Measurements from ENCODE around the gene CORO6.

CORO6 gene

DNA sequence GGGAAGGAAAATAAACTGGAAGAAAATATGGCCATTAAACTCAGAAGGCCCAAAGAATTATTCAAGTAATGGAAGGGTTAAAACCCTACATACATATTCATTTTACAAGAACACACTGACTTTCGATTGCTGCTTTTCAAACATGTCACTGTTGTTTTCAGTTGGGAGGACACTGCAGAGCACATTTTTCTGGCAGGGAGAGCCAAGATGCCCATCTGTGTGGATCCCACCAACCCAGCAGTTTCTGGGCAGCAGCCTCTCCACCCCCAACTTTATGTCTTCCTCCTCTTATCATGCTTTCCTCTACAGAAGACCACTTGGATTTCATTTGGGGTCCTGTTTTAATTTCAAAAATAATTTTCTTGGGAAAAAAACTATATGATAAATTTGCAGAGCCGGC is 7.1 kb upstream of the CORO6 start:
- DNase-seq: no peak

GRCh38 chr17:29628644-29629043 is 5.9 kb upstream of the CORO6 start:
- no peak for DNase-seq

GRCh38 chr17:29627951-29628350 is 5.2 kb upstream of the CORO6 start:
- no peak for DNase-seq

DNA sequence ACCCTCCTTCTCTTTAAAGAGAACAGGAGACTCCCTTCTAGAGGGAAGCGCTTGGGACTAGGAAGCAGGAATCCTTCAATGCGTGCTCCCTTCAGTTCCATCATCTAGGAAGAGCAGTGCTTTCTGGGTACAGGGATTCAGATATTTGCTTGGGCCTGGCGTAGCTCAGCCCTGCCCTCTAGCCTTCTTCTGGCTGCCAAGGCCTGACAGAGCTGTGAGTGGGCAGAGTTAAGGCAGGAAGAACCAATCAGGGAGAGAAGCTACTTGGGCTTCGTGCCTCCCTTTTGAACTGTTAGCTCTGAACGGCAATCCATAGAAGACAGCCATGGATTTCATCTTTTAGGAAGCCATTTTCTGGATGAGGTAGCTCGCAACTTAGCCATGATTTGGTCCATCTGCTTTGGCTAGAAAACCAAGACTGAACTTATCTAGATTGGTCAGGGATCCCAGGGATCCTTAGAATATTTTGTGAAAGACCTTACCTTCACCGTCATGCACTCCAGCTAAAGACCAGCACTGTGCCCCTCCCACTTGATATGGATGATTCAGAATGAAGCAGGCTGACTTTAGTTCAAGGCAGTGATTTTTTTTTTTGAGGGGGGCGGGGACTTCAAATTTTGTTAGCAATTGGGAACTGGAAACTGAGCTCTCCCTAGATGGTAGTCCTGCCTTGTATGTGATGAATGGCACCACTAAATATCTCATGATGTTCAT is 2.5 kb upstream of the CORO6 start:
- no peak for DNase-seq

- no peak for DNase-seq
These were observed 1.9 kb upstream of the CORO6 start for GRCh38 chr17:29624586-29624985.

DNA sequence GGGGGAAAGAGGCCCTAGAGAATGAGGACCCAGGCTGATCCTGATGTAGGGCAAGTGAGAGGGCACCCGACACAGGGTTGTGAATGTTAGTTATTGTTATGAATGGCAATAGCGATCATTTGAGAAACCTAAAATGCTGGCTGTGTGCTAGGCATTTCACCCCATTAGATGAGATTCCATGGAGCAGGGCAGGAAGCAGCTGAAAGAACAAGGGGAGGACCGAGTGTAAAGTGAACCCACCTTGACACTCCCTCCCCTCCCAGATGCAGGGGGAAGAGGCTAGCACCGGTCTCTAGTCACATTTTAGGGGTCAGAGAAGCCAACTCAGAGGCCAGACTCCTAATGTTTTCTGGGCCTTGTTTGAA is 553 bp upstream of the CORO6 start:
- DNase-seq: no peak

DNA sequence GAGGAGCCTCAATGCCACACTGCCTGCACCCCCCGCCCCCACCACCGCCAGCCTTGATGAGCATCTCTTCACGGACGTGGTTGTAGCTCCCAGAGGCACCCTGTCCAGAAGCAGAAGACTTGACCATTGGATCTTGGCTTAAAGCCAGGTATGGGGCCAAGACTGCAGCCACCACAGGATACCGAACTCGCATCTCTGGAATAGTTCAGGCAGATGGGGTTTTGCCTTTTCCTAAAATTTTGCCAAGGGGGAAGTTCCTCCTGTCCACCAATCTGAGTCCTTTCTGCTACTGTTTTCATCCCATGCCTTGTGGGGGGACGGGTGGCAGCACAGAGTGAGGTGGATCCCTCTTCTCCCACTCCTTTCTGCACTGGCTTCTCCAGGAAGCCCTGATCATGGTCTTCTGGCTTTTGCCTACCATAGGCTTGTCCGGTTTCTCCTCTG is 939 bp downstream of the CORO6 start:
- no peak for DNase-seq

GRCh38 chr17:29620779-29621500 is 1.8 kb downstream of the CORO6 start:
- no peak for DNase-seq

DNA sequence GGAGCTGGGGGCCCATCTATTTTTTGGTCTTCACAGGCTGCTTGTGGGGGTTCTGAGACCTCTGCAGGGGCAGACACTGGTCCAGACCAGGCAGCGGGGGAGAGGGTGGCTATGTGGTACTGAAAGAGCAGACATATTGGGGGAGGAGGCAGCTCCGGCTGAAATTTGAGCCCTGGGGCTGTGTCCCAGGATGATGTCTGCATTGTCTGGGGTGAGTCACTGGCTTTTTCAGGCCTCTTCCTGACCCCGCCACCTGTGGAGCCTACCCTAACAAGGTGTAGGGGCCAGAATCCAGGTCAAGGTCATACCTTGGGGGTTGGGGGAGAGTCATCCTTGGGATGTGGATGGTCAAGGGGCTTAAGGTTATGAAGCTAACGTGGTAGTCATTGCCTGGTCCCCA is 2.4 kb downstream of the CORO6 start:
- no peak for DNase-seq

DNA sequence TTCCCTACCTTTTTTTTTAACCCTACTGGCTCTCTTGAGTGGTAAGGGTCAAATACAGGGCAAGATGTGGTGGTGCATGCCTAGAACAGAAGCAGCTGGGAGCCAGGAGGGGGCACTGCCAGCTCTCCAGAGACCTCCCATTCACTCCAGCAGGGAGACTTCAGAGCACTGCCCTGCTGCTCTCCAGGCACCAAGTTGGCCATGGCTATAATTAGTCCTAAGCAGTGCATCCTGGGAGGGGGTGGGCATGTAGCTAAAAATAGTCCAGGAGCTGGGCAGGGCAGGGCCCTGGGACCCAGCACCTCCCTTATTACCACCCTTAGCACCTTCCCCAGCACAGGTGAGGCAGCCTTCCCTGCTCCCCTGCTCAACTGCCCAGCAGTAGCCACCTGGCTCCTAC is 3.5 kb downstream of the CORO6 start:
- DNase-seq: no peak

DNA sequence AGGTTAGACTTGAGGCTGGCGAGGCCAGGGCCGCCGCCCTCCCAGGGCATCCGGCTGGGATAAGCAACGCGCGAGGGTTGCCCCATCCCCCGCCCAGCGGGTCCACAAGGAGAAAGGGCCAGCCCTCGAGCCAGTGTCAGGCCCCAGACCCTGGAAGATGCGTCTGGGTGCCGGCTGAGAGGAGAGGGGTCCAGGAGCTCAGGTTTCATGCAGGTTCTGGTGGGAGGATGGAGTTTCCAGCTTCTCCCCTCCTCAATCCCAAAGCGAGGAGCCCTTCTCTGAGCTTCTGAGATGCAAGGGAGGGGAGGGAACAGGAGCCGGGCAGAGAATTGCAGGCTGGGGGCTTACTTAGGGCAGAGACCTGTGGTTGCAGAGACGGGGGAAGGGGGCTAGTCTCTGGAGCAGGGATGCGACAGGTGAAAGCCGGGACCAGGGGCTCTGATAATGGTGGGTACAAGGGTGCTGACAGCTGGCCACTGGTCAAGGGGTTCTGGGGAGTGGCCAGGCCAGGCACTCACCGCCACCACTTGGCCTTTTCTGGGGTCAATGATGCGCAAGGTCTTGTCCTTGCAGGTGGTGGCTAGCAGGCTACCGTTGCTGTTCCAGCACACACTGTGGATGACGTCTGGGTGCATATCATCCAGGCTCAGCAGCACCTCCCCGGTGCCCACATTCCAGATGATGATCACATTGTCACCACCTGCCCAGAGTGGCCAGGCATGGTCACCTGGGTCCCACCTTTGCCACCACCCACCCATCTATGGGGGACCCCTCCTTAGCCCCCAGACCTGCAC is 4.2 kb downstream of the CORO6 start:
- DNase-seq: no peak

DNA sequence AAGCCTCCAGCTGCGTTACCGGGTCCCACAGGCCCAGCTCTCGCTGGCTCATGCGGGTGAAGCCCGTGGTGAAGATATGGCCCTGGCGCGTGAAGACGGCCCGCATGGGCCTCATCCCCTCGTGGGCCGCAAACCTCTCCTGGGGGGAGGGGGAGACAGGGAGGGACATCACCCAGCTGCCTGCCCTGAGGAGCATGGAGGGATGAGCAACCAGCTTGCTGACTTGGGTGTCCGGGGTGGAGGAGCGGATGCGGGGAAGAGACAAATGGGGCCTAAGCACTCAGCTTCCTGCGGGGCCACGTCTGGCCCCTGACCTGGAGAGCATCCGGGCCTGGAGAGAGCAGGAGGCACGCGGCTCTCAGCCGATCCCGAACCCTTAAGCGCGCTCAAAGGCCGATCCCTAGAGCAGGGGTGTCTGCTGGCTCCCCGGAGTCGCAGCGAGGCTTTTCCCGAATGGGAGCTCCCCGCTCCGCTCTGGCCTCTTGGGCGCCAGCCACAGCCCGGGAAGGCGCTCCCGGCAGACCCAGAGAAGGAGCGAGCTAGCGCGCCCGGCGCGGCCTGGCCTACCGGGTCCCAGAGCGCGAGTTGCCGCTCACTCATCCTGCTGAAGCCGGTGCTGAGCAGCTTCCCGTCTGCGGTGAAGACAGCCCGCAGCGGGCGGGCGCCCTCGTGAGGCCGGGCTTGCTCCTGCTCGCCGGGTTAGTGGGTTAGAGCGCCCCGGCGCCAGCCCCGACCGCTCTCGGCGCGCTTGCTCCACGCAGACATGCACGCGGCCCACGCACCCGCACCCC is 5.0 kb downstream of the CORO6 start:
- peak; percentile 85 for DNase-seq

DNA sequence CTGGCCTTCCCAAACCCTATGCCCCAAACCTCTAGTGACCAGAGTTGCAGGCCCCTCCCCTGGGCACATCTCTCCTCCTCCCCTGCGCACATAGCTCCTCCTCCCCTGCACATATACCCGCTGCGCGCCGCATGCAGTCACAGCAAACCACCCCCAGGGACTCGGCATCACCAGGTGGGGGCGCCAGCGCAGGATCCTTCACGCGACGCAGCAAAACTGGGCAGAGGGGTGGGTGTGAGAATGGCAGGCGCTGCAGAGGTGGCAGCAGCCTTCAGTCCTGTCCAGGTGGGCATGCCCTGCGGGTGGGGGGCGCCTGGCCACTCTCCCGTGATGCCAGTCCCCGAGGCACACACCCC is 5.6 kb downstream of the CORO6 start:
- DNase-seq: peak; percentile 89

GRCh38 chr17:29616300-29617048 is 6.2 kb downstream of the CORO6 start:
- no peak for DNase-seq

- peak; percentile 70 for DNase-seq
These were observed 7.0 kb downstream of the CORO6 start for GRCh38 chr17:29615492-29616299.

DNA sequence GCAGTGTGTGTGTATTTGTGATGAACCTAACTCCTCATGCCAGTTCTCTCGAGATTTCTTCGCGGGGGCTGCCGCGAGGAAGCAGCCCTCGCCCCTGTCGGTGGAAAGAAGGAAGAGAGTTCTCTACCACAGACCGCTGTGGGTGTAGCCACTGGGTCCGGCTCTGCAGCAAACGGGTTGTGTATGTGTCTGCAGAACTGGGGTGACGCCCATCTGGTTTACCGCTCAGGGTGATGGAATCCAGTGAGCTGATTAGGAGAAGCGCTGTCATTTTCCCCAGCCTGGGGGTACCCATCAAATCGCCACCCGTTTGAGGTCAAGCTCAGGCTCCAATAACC is 7.7 kb downstream of the CORO6 start:
- DNase-seq: no peak

DNA sequence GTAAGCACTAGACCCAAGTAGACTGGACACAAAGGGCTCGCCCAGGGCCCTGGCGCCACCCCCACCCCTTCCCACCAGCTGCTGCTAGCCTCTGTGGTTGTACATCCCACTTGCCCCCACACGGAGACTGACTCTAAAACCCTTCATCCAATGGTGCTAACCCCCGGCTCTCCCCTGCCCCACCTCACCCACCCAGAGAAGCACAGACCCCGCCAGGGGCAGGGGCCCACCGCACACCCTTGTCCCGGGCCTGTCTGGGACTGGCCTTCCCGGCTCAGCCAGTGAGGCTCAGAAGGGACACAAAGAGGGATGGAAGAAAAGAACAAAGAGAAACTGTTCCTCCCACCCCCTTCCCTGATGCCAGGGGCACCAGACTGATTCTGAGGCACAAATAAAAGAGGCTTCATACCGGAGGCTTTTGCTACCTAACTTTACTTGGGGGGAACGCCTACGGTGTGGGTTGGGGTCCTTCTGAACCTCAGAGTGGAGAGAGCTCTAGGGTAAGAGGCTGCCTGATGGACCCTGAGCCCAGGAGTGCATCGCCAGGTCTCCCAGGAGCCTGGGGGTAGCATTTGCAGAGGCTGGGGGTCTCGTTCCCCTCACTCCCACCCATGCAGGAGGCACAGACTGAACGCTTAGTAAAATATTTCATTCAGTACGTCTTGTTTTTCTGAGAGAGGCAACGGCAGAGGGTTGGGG is 8.2 kb downstream of the CORO6 start:
- DNase-seq: no peak

DNA sequence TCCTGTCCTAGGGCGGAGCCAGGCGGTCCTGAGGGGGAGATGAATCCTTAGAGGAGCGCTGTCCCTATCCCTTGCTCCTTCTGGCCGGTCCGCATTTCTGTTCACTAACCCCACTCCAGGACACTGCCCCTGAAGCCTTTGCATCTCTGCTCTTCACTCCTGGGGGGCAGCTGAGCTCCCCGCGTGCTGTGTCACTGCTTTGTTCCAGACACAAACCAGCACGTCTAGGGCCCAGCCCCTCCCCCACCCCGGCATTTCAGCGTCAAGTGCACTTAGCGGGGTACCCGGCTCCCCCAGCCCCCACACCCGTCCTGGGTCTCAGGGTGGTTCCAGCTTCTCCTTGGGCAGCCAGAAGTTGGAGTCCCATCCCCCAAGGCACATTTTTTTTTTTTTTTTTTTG is 8.9 kb downstream of the CORO6 start:
- no peak for DNase-seq

GRCh38 chr17:29613352-29613837 is 9.3 kb downstream of the CORO6 start:
- no peak for DNase-seq

DNA sequence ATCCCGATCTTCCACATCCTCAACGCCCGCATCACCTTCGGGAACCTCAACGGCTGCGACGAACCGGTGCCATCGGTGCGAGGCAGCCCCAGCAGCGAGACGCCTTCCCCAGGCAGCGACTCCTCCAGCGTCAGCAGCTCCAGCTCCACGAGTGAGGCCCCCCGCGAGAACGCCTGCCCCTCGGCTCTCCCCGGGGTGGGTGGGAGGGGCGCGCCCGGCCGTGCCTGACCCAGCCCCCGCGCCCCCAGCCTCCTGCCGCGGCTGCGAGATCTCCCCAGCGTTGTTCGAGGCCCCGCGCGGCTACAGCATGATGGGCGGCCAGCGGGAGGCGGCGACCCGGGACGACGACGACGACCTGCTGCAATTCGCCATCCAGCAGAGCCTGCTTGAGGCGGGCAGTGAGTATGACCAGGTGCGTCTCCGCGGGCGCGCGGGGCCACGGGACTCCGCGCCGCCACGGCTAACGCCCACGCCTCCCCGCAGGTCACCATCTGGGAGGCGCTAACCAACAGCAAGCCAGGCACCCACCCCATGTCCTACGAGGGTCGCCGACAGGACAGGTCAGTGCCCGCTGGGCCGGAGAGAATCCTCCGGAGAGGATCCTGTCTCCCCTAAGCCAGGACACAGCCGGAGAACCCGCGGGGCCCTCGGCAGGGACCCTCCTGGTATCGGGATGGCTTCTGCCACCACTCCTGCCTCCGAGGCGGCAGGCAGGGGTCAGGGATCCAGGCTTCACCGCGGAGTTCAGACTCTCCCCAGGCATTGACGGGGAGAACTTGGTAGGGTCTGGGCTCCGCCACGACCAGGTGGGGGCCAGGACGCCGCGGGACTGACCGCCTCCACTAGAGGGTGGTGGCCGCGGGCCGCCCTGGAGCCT is 10.1 kb downstream of the CORO6 start:
- DNase-seq: no peak
